MCF 10A (cell line): ENCODE results near the gene FATE1. TPM values are rescaled to one million over a fixed set of nuclear protein-coding genes. Genes with fewer than 3 reads are reported as not detected.

Experiments used
- BruUV-seq: library from RNA; stranded (reverse); fragments of 400-500 nt; replicated peaks from 2 replicates; lab custom pipeline; 2021; lab: Mats Ljungman, UMichigan
- CTCF ChIA-PET: fragments of 300-600 bp; sonication (Branson Sonifier 250); formaldehyde crosslinking; extraction: SDS; loops from one replicate; lab custom pipeline; 2021; ENCODE audit warnings: antibody characterized with exemption, inconsistent platforms; lab: Yijun Ruan, JAX
- POLR2A ChIA-PET: fragments of 300-600, 350-650 bp; sonication (Branson Sonifier 250); formaldehyde crosslinking; extraction: SDS; loops from one replicate; lab custom pipeline; 2020; ENCODE audit warnings: antibody characterized with exemption, inconsistent platforms; lab: Yijun Ruan, JAX
- DNase-seq: peaks from one replicate; pipeline ENCODE4 v3.0.0-alpha.2; 2018; ENCODE audit not compliant: unreplicated experiment
- H3K27ac Mint-ChIP-seq: one replicate; pipeline ENCODE4 v1.8.0; 2022; ENCODE audit warnings: mild to moderate bottlenecking, low read depth, mixed read lengths; ENCODE audit not compliant: unreplicated experiment
- H3K27me3 Mint-ChIP-seq: one replicate; pipeline ENCODE4 v1.8.0; 2022; ENCODE audit warnings: mixed read lengths; ENCODE audit not compliant: insufficient read depth, unreplicated experiment
- H3K36me3 Mint-ChIP-seq: one replicate; pipeline ENCODE4 v1.8.0; 2022; ENCODE audit warnings: mild to moderate bottlenecking, moderate library complexity, mixed read lengths; ENCODE audit not compliant: insufficient read depth, unreplicated experiment
- H3K4me1 Mint-ChIP-seq: one replicate; pipeline ENCODE4 v1.8.0; 2022; ENCODE audit warnings: mixed read lengths; ENCODE audit not compliant: insufficient read depth, unreplicated experiment
- H3K4me3 Mint-ChIP-seq: one replicate; pipeline ENCODE4 v1.8.0; 2022; ENCODE audit warnings: mild to moderate bottlenecking, moderate library complexity, mixed read lengths; ENCODE audit not compliant: unreplicated experiment
- H3K9me3 Mint-ChIP-seq: one replicate; pipeline ENCODE4 v1.8.0; 2022; ENCODE audit warnings: mixed read lengths; ENCODE audit not compliant: unreplicated experiment
- intact Hi-C: fragments of 100-400 bp; cut with micrococcal nuclease; formaldehyde crosslinking; loops from 2 replicates; pipeline ENCODE4 v1.14.1; 2022
- total RNA-seq: library from RNA; stranded (reverse); gene quantifications from 2 replicates; pipeline ENCODE4 v1.2.3, GENCODE V29; 2022
- TF ChIP-seq, protein P1 (sequence below): fragments of 200-600 bp; IDR thresholded peaks from one replicate; pipeline ENCODE4 v1.8.0; 2022; ENCODE audit warnings: antibody characterized with exemption, mild to moderate bottlenecking; ENCODE audit not compliant: unreplicated experiment

The FATE1 gene
- total RNA-seq, 1 experiment from 2014 or later, result not detected

- POLR2A ChIA-PET, result no interaction called here
- TF ChIP-seq, protein P1, sequence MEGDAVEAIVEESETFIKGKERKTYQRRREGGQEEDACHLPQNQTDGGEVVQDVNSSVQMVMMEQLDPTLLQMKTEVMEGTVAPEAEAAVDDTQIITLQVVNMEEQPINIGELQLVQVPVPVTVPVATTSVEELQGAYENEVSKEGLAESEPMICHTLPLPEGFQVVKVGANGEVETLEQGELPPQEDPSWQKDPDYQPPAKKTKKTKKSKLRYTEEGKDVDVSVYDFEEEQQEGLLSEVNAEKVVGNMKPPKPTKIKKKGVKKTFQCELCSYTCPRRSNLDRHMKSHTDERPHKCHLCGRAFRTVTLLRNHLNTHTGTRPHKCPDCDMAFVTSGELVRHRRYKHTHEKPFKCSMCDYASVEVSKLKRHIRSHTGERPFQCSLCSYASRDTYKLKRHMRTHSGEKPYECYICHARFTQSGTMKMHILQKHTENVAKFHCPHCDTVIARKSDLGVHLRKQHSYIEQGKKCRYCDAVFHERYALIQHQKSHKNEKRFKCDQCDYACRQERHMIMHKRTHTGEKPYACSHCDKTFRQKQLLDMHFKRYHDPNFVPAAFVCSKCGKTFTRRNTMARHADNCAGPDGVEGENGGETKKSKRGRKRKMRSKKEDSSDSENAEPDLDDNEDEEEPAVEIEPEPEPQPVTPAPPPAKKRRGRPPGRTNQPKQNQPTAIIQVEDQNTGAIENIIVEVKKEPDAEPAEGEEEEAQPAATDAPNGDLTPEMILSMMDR, result no peak
- DNase-seq, result no peak
- Mint-ChIP-seq H3K36me3 (no peaks in the 10 kb centered on the region), H3K9me3 (no peaks in the 10 kb centered on the region), H3K4me3 (no peak overlapping the region), H3K27me3 (no peaks in the 10 kb centered on the region), H3K27ac (no peak overlapping the region), H3K4me1 (peaks cover 6% of the 10 kb centered on the region)
- intact Hi-C loops, result no loop called here
- BruUV-seq, result no TSS peak
- CTCF ChIA-PET, result interaction anchor here (0.5 to 2.7 kb wide), 6 partner anchors 17 to 908 kb away, joined by 3 to 14 read pairs (median 6); no protein-coding TSS in a partner anchor
Observed at GRCh38 chrX:151679798-151680402, 35.9 kb upstream of the FATE1 start.

GRCh38 chrX:151680805-151681204 lies 35.0 kb upstream of the FATE1 start:
- ChIA-PET CTCF (interaction anchor here (0.6 to 2.7 kb wide), 7 partner anchors 16 to 909 kb away, joined by 3 to 14 read pairs (median 3); no protein-coding TSS in a partner anchor), POLR2A (no interaction called here)
- TF ChIP-seq, protein P1, result peak; percentile 60
- Mint-ChIP-seq H3K4me1 (peaks cover 6% of the 10 kb centered on the region), H3K36me3 (no peaks in the 10 kb centered on the region), H3K27me3 (no peaks in the 10 kb centered on the region), H3K4me3 (no peak overlapping the region), H3K27ac (no peak overlapping the region), H3K9me3 (no peaks in the 10 kb centered on the region)
- intact Hi-C loops, result loop anchor here (1.0 kb wide), 2 partner anchors 175 to 528 kb away; no protein-coding TSS in a partner anchor
- DNase-seq, result peak; percentile 73
- no TSS peak for BruUV-seq

DNA sequence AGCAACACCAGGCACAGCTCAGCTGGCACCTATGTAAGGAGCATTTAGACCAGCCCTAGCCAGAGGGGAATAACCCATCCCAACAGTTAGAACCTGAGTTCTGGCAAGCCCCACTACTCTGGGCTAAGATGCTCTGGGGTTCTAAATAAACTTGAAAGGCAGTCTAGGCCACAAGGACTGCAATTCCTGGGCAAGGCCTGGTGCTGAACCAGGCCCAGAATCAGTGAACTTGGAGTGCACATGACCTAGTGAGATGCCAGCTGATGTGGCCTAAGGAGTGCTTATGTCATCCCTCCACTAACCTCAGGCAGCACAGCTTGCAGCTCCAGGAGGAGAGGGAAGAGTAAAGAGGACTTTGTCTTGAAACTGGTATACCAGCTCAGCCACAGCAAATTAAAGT lies 28.2 kb upstream of the FATE1 start:
- intact Hi-C loops, result no loop called here
- BruUV-seq, result no TSS peak

GRCh38 chrX:151688695-151689094 lies 27.1 kb upstream of the FATE1 start:
- Mint-ChIP-seq H3K4me3 (no peak overlapping the region), H3K36me3 (no peaks in the 10 kb centered on the region), H3K9me3 (no peaks in the 10 kb centered on the region), H3K4me1 (no peaks in the 10 kb centered on the region), H3K27ac (no peak overlapping the region), H3K27me3 (no peaks in the 10 kb centered on the region)
- TF ChIP-seq, protein P1, result no peak
- ChIA-PET POLR2A (no interaction called here), CTCF (interaction anchor here (0.6 kb wide), 1 partner anchor 20 kb away, joined by 4 read pairs; no protein-coding TSS in a partner anchor)
- intact Hi-C loops, result no loop called here
- DNase-seq, result no peak
- no TSS peak for BruUV-seq

More for the DNA sequence above, 28.2 kb upstream of the FATE1 start:
- Mint-ChIP-seq H3K9me3 (no peaks in the 10 kb centered on the region), H3K27me3 (no peaks in the 10 kb centered on the region), H3K27ac (no peak overlapping the region), H3K4me3 (no peak overlapping the region), H3K36me3 (no peaks in the 10 kb centered on the region), H3K4me1 (no peaks in the 10 kb centered on the region)
- DNase-seq, result no peak
- ChIA-PET CTCF (no interaction called here), POLR2A (no interaction called here)
- TF ChIP-seq, protein P1, result no peak
